SK-N-DZ (cell line): ENCODE data around the gene MZT1. TPM values are rescaled to one million over a fixed set of nuclear protein-coding genes. Genes with fewer than 3 reads are reported as not detected.
"Not testable (repeated sequence)": the region's sequence is repeated elsewhere in the genome, so short reads cannot be mapped to it uniquely, and the experiment has no call there.

Experiments
- DNase-seq: peaks from one replicate; pipeline ENCODE4 v3.0.0-alpha.2; 2015; ENCODE audit warnings: low spot score
- polyA plus RNA-seq, 2 experiments: library from polyadenylated mRNA; depleted of rRNA; stranded (reverse); fragments of >200 nt; gene quantifications; 2 replicates each; pipeline ENCODE4 v1.2.3, GENCODE V29; 2014

The MZT1 gene, protein sequence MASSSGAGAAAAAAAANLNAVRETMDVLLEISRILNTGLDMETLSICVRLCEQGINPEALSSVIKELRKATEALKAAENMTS
- polyA plus RNA-seq (2014; cell fraction: cytosol; rRNA removed), result 69.3 and 79.7 TPM in 2 replicates
- polyA plus RNA-seq (2014; cell fraction: nucleus; rRNA removed), result 24.0 and 39.0 TPM in 2 replicates

DNA sequence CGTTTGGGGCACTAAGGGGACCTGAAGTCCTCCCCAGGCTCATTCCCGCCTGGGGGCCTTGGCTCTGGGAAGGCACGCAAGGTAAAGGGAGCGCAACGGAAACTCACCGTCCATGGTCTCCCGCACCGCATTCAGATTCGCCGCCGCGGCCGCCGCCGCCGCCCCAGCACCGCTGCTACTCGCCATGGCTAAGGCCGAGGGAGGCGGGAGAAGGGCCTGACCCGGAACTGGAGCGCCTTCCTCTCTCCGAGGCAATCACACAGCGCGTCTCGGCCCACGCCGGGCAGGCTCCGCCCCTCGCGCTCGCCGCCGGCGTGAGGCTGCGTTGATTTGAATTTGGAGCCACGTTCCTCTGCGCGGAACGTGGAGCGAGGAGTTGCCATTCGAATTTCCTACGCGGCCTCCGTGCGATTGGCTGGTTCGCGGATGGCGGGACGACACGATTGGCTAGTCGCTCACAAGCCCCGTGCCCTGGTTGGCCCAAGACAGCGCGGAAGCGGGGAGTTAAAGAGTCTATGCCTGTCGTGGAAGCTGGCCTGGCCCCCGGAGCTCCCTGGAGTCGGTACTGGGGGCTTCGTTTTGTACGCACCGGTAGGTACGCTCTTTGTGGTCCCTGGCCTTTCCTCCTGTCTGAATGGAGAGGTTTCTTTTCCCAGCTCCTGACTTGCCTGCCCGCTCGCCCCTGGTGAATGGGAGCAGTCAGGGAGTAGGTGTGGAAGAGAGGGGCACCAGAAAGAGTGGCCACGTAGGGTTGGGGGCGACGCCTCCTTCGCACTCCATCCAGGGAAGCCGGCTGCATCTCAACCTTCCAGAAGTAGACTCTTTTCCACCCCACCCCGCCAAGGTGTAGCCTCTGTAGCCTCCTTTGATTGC lies at the start of gene MZT1, which contains the start of gene BORA:
TSS of gene MZT1 (minus strand) at position 213 of the 873 bp plus-strand sequence. CDS start at position 186, 27 bp downstream.
TSS of gene BORA (plus strand) at position 507 of the 873 bp plus-strand sequence. CDS start 1,018 bp downstream, outside the sequence.
- DNase-seq, result peak; percentile 99

DNA sequence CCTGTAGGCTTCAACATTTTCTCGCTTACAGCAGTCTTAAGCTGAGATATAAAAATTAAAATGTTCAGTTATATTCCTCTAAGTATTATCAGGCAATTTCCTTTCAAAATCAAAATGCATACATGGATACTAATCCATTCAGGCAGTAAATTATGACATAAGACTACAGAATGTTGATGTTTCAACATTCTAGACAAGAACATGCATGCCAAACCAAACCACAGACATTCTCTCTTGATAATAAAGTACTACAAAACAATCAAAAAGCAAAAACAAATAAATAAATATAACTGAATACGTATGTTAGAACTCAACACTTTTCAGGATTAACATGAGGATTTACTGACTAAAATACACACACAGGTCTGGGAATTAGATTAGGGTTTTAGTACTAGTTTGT lies 46.6 kb upstream of the MZT1 start:
- no peak for DNase-seq

DNA sequence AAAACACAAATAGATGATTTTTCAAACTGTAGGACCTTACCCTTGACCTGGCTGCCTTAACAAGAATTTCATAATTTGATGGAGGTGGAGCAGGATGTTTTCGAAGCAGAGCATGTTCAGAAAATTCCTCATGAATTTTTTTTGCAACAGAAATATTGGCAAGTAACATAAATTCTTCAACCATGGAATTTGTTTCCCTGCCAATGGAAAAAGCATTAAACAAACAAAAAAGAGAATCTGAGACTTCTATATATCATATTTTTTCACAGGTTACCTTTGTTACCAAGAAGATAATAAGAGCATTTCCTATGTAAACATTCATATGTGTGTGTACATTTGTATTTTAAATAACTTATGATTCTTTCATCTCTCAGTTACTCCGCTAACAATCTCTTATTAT lies 36.0 kb upstream of the MZT1 start:
- no peak for DNase-seq

DNA sequence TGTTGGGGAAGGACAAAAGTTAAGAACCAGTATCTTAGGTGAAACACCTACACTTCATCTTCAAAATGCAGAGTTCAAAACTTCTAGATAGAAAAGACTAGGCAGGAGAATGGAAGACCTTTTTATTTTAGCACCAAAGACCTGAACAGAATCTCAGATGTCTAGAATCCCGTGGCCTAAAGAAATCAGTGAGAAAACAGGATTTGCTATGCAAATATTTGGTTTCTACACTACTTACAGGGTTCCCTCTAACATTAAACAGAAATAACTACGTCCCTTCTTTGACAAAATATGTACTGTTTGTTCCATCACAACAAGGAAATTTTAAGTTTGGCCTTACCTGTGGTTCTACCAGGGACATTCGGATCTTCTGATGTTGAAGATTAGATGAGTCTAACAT lies 32.8 kb upstream of the MZT1 start:
- no peak for DNase-seq

DNA sequence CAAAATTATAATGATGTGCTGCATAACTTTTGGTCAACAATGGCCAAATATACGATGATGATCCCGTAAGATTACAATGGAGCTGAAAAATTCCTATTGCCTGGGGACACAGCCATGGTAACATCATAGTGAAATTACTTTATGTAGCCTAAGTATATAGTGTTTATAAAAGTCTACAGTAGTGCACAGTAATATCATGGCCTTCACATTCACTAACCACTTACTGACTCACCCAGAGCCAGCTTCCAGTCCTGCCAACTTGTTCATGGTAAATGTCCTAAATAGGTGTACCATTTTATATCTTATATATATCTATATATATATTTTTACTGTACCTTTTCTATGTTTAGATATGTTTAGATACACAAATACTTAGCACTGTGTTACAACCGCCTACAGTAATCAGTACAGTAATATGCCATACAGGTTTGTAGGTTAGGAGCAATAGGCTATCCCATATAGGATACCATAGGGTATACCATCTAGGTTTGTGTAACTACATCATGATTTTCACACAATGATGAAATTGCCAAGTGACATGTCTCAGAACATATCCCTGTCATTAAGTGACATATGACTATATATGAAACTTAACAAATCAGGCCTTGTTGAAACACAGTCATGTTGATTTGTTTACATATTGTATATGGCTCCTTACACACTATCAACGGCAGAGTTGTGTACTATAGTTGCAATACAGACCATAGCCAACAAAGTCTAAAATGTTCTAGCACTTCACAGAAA lies 30.5 kb upstream of the MZT1 start:
- DNase-seq, result no peak

DNA sequence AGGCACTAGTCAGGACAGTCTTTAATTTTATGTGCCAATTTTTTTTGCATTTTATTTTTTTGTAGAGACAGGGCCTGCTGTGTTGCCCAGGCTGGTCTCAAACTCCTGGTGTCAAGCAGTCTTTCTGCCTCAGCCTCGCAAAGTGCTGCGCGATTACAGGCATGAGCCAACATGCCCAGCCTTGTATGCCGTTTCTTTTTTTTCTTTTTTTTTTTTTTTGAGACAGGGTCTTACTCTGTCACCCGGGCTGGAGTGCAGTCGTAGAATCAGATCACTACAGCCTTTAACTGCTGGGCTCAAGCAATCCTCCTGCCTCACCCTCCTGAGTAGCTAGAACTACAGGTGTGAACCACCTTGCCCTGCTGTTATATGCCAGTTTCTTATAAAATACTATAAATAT lies 26.7 kb upstream of the MZT1 start:
- no peak for DNase-seq

DNA sequence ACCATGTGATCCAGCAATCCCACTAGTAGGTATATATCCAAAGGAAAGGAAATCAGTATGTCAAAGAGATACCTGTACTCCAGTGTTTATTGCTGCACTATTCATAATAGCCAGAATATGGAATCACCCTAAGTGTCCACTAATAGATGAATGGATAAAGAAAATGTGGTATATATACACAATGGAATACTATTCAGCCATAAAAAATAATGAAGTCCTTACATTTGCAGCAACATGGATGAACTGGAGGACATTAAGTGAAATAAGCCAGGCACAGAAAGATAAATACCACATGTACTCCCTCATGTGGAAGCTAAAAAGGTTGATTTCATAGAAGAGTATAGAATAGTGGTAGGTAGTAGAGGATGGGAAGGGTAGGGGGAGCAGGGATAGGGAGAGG lies 23.8 kb upstream of the MZT1 start:
- DNase-seq, result no peak

DNA sequence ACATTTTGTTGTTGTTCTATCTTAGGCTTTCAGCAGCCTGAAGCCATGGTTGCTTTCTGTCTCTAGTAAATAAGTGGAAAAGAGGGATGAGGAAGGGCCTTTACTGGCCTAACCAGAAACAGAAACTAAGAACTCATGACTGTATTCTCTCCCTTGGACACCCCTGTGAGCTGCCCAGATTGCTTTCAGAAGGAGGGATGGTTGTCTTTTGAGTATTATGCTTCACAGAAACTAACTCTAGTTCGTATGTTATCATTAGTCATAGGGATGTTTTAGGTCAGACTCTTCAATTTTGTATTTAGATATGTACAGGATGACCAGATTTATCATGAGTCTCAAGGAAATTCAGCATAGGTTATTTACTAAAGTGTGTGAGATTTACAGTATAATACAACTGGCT lies 17.8 kb upstream of the MZT1 start:
- DNase-seq, result no peak

DNA sequence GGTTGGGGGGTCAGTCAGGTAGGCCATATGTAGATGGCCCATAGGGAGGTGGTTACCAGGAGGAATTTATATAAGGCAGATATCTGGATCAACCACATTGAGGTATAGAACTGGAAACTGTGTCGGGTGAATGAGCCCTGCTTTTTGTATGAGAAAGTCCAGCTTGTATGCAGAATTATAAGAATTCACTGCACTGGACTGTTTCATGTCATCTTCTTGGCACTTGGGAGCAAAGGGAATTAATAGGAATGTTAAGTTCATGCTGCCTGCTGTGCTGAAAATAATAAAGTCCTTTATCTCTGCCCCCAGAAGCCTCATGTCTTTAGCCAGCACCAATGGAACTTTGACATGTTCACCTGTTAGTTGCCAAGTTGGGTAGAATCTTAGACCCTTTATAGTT lies 12.6 kb upstream of the MZT1 start:
- DNase-seq, result no peak

DNA sequence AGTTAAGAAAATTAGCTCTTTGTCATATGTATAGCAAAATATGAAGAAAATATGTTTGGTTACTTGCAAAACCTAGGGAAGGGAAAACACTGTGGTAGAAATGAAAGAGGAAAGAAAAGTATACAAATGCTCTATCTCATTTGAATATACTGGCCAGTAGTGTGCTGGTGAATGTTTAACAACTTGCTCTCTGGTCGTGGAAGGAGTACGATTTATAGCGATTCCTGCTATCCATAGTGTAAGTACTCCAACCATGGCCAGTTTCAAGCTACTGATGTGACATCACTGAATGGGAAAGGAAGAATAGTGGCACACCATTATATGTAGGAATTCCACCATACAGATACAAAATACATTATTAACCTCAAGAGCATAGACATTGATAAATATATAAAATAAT lies 9.6 kb upstream of the MZT1 start:
- no peak for DNase-seq

DNA sequence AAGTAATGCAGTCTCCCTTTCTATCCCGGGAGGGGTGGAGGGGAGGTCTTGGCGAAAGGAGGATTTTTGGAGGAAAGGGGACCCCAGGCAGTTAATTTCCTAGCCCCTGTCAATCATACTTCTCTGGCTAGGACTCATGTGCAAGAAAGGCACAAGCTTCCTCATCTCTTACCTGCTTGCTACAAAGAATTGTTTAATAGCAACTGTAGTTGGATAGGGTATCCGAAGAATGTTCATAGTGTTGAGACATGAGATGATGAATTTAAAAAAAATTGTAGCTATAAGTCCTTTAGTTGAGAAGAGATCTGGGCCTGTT lies 819 bp upstream of the MZT1 start:
- no peak for DNase-seq

DNA sequence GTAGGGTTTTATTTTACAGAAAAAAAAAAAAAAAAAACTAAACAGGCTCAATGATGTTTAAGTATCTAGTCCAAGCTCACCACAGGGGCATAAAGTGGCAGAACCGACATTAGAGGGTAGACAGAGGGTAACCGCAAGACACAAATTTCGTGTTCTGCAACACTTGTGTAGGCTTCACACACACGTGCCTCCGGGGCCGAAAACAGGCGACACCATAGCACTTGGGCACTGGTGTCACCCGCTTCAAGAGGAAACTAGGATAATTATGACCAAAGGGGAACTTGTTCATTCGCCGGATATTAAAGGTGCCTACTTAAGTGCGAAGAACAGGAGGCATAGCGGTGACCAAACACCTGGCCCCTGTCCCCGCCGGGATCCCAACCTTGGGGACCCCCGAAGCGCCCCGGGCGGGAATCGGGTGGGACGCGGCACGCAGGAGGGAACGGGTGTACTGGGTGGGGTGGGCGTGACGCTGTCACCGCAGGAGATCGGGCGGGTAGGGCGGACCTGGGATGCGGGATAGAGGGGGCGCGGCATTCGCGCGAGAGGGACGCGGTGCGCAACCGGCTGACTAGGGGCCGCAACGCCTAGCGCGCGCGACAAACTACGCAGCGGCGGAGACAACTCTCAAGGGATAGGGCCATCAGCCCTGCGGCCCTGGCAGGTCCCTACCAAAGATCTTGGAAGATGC lies 558 bp downstream of the MZT1 start:
- DNase-seq, result no peak

DNA sequence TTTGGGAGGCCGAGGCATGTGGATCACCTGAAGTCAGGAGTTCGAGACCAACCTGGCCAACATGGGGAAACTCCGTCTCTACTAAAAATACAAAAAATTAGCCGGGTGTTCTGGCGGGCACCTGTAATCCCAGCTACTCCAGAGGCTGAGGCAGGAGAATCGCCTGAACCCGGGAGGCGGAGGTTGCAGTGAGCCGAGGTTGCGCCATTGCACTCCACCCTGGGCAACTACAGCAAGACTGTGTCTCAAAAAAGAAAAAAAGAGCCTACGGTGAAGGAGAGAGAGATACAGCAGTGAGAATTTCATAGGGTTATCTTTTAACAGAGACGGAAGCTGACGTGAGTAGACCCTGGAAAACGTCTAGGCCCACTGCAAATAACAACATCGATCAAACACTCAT lies 1.2 kb downstream of the MZT1 start:
- DNase-seq, result not testable (repeated sequence)

DNA sequence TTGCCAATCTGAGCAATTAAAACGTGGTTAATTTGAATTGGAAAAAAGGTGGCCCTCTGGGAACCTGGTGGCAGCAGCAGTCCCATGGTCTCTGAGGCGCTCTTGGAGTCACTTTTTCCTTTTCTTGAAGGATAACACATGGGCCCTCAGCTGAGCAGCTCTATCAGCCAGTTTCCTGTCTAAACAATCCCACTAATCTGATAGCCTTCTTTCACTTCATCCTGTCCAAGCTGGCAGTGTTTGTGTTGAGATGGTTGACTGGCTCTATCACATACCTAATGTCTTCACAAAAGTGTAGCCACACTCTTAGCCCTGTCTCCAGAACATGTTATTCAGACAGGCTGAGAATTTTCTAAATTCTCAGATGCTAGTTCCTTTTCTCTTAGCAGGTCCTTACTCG lies 10.7 kb downstream of the MZT1 start:
- DNase-seq, result no peak

DNA sequence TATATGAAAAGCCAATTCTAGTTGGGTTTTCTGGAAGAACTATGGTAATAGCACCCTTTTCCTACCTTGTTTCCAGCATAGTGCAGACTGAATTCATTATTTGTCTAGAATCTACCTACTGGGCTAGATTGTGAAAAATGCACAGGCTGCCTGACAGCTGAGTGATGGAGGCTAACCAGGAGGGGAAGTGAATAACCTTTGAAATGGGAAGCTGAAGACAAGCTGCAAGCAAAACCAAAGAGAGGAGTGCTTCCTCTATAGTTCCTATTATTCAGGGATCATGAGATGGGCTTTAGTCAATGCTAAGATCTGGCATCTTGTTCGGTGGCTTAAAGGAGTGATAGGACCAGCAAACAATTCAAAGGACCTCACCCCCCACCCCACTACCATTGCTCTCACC lies 26.9 kb downstream of the MZT1 start:
- no peak for DNase-seq

DNA sequence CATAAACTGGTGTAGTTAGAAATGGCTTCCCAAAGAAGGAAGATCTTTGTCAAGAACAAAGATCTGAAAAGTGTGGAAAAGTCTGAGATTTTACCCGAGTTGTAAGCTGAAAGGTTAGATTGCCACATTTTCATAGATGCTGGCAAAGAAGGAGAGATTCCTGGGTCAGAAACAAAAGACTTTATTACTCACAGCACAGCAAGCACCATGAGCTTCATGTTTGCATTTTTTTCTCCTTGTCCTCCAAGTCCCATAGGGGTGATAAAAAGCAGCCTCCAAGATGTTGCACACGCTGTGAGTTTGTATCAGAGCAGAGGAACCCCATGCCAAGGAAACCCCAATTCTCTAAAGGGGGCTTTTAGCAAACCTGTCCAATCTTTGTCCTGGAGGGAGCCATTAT lies 29.3 kb downstream of the MZT1 start:
- no peak for DNase-seq

DNA sequence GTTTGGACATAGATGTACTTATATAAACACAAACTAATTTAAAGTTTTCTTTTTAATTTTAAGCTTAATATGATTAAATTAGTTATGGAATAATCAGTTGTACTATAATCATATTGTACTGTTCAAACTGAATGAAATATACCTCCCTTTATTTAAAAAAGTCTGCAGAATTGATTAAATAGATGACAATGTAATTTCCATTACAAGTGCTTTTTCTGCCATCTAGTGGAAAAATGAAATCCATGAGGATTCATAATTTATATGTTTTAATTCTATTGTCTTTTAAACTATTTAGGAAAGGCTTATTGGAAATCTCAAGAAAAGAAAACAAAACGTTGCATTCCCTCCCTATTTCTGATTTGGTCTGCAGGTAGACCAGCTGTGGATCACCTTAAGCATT lies 30.9 kb downstream of the MZT1 start:
- DNase-seq, result peak; percentile 20

DNA sequence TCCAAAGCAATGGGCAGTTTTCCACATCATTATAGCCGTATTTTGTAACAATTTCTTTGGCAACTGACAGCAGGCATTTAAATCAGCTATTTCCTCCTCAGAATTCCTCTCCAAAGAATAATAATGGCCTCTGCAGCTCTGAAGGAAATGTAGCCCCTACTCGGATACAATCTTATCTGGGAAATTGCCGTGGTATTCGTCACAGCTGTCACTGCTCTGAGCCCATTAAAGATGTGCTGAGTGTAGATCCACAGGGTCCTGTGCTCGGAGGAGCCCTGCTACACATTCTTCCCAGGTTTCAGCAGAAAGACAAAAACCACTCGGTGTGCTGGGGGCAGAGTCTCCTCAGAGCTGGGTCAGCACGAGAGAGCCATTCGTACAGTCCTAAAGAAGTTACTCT lies 33.1 kb downstream of the MZT1 start:
- DNase-seq, result peak; percentile 76

DNA sequence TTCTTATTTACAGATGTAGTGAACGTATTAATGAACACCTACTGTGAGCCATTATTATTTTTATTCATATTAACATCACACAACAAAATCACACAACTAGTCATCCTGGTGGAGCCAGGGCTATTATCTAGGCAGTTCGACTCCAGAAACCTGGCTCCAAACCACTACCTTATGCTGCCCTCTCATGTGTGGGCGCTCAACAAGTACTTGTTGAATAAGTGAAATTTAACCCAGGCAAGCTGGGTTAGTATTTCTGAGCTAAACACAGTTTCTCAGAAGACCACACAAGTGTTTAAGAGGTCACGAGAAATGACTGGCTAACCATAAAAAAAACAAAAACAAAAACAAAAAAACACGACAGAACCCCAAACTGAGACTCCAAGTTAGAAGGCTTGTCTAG lies 33.6 kb downstream of the MZT1 start:
- no peak for DNase-seq

DNA sequence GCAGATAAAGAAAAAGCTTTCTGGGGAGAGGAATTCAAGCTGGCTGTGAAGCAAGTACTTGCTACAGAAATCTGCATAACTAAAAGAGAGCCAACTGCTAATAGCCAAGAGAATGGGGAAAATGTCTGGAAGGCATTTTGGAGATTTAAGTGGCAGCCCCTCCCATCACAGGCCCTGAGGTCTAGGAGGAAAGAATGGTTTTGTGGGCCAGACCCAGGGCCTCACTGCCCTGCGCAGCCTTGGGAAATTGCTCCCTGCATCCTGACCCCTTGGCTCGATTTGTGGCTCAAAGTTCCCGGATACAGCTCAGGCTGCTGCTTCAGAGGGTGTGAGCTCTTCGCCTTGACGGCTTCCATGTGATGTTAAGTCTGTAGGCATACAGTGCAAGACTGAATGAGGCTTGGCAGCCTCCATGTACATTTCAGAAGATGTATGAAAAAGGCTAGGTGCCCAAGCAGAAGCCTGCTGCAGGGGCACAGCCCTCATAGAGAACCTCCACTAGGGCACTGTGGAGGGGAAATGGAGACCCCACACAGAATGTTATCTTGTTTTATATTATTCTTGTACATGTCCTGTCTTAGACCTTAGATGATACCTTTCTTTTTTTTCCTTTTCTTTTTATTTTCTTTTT lies 34.4 kb downstream of the MZT1 start:
- DNase-seq, result no peak

DNA sequence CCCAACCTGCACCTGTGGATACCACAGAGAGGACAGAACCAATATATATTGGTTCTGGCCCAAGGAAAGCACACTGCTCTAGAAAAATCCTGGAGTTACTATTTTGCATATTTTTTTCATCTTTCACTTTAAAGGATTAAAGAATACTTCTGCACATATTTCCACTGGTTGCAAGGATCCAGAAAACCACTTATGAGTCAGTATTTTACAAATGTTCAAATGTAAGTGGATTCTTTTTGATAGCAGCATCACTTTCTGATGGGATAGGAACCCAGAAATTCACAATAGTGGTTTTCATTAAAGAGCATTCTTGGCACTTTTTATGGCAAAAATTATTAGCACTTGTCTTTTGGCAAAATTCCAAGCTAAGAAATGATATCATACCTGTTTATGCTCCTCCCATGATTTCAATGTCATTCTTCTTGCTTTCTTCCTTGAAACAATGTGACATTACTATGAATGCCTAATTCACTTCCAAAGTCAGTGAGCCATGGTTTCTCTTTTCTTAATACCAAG lies 38.2 kb downstream of the MZT1 start:
- DNase-seq, result no peak
